Activated naive CD8-positive, alpha-beta T cell treated with anti-CD3 and anti-CD28 coated beads, Interleukin-2, amount 10 ng/mL, durations not matched to agents 7 days and 5 days (primary cell): ENCODE measurements around the gene CCDC182. TPM values are rescaled to one million over a fixed set of nuclear protein-coding genes. Genes with fewer than 3 reads are reported as not detected.

Source experiments
- ATAC-seq: fragments of 150-1000 bp; cut with Tn5 transposase; one replicate; pipeline ENCODE4 v1.10.0; 2021; ENCODE audit warnings: low read depth, moderate library complexity
- POLR2A ChIA-PET: fragments of 350-600 bp; sonication (Branson Sonifier 250); formaldehyde crosslinking; loops from one replicate; lab custom pipeline; 2021; ENCODE audit warnings: antibody characterized with exemption; lab: Charles Lee
- DNase-seq: peaks from one replicate; pipeline ENCODE4 v3.0.0; 2021
- H3K27ac Mint-ChIP-seq: one replicate; pipeline ENCODE4 v1.8.0; 2022; ENCODE audit warnings: mild to moderate bottlenecking, mixed read lengths
- H3K27me3 Mint-ChIP-seq: one replicate; pipeline ENCODE4 v1.8.0; 2022; ENCODE audit warnings: mild to moderate bottlenecking, moderate library complexity, mixed read lengths
- H3K36me3 Mint-ChIP-seq: one replicate; pipeline ENCODE4 v1.8.0; 2021; ENCODE audit warnings: mild to moderate bottlenecking, mixed read lengths
- H3K4me1 Mint-ChIP-seq: one replicate; pipeline ENCODE4 v1.8.0; 2021; ENCODE audit warnings: mixed read lengths
- H3K4me3 Mint-ChIP-seq: one replicate; pipeline ENCODE4 v1.8.0; 2022; ENCODE audit warnings: mild to moderate bottlenecking, moderate library complexity, mixed read lengths
- H3K9me3 Mint-ChIP-seq: one replicate; pipeline ENCODE4 v1.8.0; 2021; ENCODE audit warnings: mixed read lengths
- total RNA-seq, 2 experiments: library from RNA; stranded (reverse); gene quantifications; one replicate each; pipeline ENCODE4 v1.2.3, GENCODE V29; 2021

The CCDC182 gene
- total RNA-seq, 2 experiments from 2014 or later = not detected

DNA sequence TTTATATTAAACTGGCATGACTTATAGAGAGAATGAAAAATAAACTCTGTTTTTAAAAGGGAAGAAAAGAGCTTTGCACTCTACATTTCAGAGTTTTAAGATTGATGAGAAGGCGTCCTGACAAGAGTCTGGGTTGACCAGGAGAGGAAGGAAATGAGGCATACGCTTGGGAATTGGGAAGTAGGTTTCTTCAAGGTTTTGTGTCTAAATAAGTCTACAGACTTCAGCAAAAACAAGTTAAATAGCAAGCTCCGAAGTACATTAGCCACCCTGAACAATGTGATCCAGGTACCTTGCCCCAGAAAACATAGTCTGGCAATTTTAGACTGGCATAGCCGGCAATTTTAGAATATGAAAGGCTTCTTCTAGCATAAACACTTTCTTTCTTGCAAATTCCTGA, 28.5 kb upstream of the CCDC182 start:
- no peaks in the 10 kb centered on the region for H3K36me3 Mint-ChIP-seq
- no peaks in the 10 kb centered on the region for H3K4me1 Mint-ChIP-seq
- POLR2A ChIA-PET = no interaction called here
- no peak overlapping the region for H3K4me3 Mint-ChIP-seq
- ATAC-seq = no peak
- H3K27me3 Mint-ChIP-seq = peaks cover 66% of the 10 kb centered on the region
- no peak for DNase-seq
- H3K9me3 Mint-ChIP-seq = no peaks in the 10 kb centered on the region
- no peak overlapping the region for H3K27ac Mint-ChIP-seq

DNA sequence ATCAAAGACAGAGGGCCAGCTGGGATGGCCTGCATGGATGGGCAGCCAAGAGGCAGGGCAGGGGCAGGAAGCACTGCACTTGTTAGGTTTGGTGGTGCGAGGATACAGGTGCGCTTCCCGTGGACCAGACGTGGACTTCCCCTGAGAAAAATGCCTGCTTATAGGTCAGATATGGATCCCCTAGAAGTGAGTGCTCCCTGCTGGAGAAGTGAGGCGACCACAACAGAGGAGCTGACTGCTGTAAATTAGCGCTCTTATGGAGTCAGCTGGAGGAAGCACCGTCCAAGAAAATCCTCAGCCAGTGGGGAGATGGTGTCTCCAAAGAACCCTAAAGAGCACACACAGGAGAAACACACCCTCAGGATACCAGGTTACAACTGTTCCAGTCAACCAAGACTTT, 27.7 kb upstream of the CCDC182 start:
- no peak for DNase-seq
- no peaks in the 10 kb centered on the region for H3K36me3 Mint-ChIP-seq
- no peak overlapping the region for H3K4me3 Mint-ChIP-seq
- no peaks in the 10 kb centered on the region for H3K4me1 Mint-ChIP-seq
- no peaks in the 10 kb centered on the region for H3K9me3 Mint-ChIP-seq
- no peak for ATAC-seq
- POLR2A ChIA-PET = no interaction called here
- no peak overlapping the region for H3K27ac Mint-ChIP-seq
- peaks cover 68% of the 10 kb centered on the region for H3K27me3 Mint-ChIP-seq

DNA sequence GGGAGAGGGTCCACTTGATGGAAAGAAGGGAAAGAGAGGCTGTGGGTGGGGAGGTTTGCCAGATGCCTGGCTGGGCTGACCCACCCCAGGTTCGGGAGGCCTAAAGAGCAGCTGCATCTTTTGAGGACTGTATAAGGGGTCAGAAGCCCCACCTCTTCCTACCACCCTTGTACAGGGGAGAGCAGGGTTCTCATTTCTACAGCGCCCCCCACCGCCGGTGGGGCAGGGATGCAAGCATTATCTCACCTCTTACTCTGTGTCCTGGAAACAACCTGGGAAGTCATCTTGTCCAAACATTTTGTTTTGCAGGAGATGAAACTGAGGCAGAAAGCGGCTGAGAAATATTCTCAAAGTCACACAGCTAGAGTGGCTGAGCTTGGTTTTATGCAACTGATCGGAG, 22.5 kb upstream of the CCDC182 start:
- Mint-ChIP-seq H3K27ac (no peak overlapping the region), H3K4me1 (no peaks in the 10 kb centered on the region), H3K4me3 (no peak overlapping the region), H3K27me3 (peaks cover 50% of the 10 kb centered on the region), H3K36me3 (no peaks in the 10 kb centered on the region), H3K9me3 (no peaks in the 10 kb centered on the region)
- ATAC-seq (no peak), DNase-seq (no peak)
- POLR2A ChIA-PET = no interaction called here

DNA sequence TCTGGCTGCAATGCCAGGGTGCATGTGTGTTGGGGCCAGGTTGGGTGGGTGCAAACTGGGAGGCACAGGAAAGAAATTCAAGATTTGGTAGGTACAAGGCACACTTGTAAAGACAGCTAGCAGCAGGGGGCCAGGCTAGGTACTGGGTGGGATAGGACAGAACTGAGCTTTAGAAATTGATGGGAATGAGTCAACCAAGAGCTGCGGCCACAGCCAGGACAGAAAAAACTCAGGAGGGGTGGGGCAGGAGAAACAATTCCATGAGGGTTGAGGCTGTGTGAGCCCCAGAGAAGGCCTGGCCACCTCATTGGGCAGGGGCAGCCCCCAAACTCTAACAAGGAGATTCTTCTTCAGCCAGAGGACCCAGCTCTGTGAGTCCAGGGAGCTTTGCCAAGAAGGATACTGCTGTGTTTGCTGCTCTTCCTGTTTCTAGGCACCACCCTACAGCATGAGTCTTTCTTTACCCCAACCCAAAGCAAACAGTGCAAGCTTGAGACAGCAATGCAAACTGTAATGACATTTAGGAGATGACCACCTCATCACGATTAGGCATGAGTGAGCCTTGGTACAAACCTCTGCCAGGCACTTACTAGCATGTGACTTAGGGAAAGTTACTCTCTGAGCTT, 21.3 kb upstream of the CCDC182 start:
- no peak for ATAC-seq
- Mint-ChIP-seq H3K36me3 (no peaks in the 10 kb centered on the region), H3K27ac (no peak overlapping the region), H3K27me3 (peaks cover 49% of the 10 kb centered on the region), H3K4me1 (no peaks in the 10 kb centered on the region), H3K4me3 (no peak overlapping the region), H3K9me3 (no peaks in the 10 kb centered on the region)
- POLR2A ChIA-PET = no interaction called here
- no peak for DNase-seq

GRCh38 chr17:57762452-57763395, 17.6 kb upstream of the CCDC182 start:
- no peak for ATAC-seq
- no peaks in the 10 kb centered on the region for H3K9me3 Mint-ChIP-seq
- no peak for DNase-seq
- peaks cover 25% of the 10 kb centered on the region for H3K27me3 Mint-ChIP-seq
- POLR2A ChIA-PET = no interaction called here
- H3K4me1 Mint-ChIP-seq = no peaks in the 10 kb centered on the region
- H3K27ac Mint-ChIP-seq = no peak overlapping the region
- no peak overlapping the region for H3K4me3 Mint-ChIP-seq
- no peaks in the 10 kb centered on the region for H3K36me3 Mint-ChIP-seq

DNA sequence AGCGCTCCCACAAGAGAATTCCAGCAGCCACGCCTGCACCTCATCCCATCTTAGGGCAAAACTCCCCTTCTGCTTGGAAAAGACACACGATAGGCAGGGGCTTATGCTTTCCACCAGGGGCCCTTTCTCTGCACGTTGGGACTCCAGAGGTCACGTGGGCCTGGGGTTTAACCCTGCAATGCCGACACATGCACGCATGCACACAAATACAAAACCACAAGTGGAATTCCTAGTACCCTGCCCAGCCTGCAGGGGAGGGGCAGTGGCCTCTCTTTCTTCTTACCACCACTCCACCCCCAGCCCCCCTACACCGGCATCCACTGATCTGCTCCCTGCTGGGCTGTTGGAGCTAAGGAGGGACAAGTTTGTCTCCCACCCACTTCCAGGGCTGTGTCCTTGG, 16.8 kb upstream of the CCDC182 start:
- Mint-ChIP-seq H3K27me3 (peaks cover 18% of the 10 kb centered on the region), H3K27ac (no peak overlapping the region), H3K9me3 (no peaks in the 10 kb centered on the region), H3K4me3 (no peak overlapping the region), H3K36me3 (no peaks in the 10 kb centered on the region), H3K4me1 (no peaks in the 10 kb centered on the region)
- ATAC-seq (no peak), DNase-seq (no peak)
- POLR2A ChIA-PET = no interaction called here

GRCh38 chr17:57760046-57760445, 14.9 kb upstream of the CCDC182 start:
- Mint-ChIP-seq H3K9me3 (no peaks in the 10 kb centered on the region), H3K27ac (no peak overlapping the region), H3K4me1 (no peaks in the 10 kb centered on the region), H3K36me3 (no peaks in the 10 kb centered on the region), H3K27me3 (peaks cover 16% of the 10 kb centered on the region), H3K4me3 (no peak overlapping the region)
- POLR2A ChIA-PET = no interaction called here
- no peak for DNase-seq
- ATAC-seq = no peak

DNA sequence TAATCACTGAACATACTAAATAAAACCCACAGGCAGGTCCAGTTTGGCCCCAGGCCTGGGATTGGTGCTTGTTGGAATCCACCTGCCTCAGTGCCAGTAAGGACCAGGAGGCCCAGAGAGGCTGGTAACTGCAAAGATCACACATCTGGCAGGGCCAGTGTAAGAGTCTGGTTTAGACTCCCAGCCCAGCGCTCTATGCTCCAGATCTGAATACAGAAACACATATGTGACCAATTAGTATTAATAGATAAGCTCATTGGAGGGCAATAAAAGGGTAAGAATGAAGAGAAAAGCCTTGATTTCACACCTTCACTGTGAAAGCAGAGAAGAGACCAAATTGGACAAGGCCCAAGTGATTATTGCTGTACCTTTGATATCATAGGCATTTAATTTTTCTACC, 13.6 kb upstream of the CCDC182 start:
- ATAC-seq (no peak), DNase-seq (no peak)
- Mint-ChIP-seq H3K4me1 (no peaks in the 10 kb centered on the region), H3K36me3 (no peaks in the 10 kb centered on the region), H3K4me3 (no peak overlapping the region), H3K9me3 (no peaks in the 10 kb centered on the region), H3K27me3 (peaks cover 13% of the 10 kb centered on the region), H3K27ac (no peak overlapping the region)
- POLR2A ChIA-PET = no interaction called here

DNA sequence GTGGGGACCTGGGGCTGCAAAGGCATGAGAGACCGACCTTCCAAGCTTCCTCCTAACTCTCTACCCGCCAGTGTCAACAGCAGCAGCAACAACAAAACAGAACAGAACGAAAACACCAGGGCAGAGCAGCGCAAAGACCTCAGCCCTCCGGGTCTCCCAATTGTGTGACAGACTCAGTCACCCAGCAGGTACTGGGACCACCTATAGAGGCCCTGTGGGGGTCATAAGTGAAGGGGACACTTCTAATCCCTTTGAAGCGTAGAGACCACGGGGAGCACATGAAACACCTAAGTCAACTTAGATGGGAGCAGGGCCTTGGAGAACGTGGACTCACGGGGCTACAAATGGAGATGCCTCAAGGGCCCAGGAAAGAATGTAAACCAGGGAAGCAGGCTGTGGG, 12.6 kb upstream of the CCDC182 start:
- Mint-ChIP-seq H3K27ac (no peak overlapping the region), H3K4me1 (no peaks in the 10 kb centered on the region), H3K36me3 (no peaks in the 10 kb centered on the region), H3K4me3 (no peak overlapping the region), H3K27me3 (peaks cover 13% of the 10 kb centered on the region), H3K9me3 (no peaks in the 10 kb centered on the region)
- no peak for ATAC-seq
- DNase-seq = no peak
- POLR2A ChIA-PET = no interaction called here

GRCh38 chr17:57756951-57757350, 11.9 kb upstream of the CCDC182 start:
- no peak overlapping the region for H3K27ac Mint-ChIP-seq
- no peaks in the 10 kb centered on the region for H3K36me3 Mint-ChIP-seq
- DNase-seq (no peak), ATAC-seq (no peak)
- no peaks in the 10 kb centered on the region for H3K9me3 Mint-ChIP-seq
- peaks cover 11% of the 10 kb centered on the region for H3K27me3 Mint-ChIP-seq
- POLR2A ChIA-PET = interaction anchor here (0.7 kb wide), 1 partner anchor 15 kb away, joined by 5 read pairs; no protein-coding TSS in a partner anchor
- H3K4me1 Mint-ChIP-seq = no peaks in the 10 kb centered on the region
- H3K4me3 Mint-ChIP-seq = no peak overlapping the region

- Mint-ChIP-seq H3K27ac (no peak overlapping the region), H3K4me3 (no peak overlapping the region), H3K9me3 (no peaks in the 10 kb centered on the region), H3K4me1 (peaks cover 3% of the 10 kb centered on the region), H3K36me3 (no peaks in the 10 kb centered on the region), H3K27me3 (peaks cover 4% of the 10 kb centered on the region)
- no peak for ATAC-seq
- POLR2A ChIA-PET = no interaction called here
- DNase-seq = no peak
Observed at GRCh38 chr17:57755480-57756070, 10.5 kb upstream of the CCDC182 start.

DNA sequence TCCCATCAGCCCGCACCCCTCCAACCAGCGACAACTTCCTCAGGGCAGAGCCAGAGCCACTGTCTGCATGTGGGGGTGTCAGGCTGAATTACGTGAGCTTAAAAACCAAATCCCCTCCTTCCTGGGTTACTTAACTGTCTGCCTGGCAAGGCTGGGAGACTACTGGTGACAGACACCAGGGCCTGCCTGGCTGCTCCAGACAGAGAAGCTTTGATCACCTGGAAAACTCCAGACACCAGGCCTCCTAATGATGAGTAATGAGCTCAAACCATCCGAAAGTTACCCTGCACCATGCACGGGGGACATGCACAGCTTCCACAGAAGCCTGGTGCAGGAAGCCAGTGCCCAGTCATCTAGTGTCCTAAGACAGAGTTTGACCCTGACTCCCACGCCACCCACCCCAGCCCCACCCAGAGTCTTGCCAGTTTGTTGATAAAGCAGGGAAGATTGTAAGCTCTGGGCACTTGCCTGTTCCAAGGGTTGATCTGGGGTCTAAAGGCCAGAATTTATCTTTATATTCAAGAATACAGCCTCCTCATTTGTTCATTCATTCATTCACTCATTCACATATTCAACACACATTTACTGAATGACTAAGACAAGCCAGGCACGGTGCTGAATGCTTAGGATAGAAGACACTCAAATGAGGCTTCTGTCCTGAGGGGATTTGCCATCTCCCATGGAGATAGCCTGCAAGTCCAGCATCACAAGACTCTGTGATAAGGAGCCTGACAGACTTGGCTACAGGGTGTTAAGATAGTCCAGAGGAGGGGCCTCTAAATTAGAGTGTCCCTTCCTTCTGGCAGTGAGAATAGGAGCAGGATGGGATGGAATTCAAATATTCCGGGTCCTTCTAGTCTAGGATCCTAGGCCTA, 7.2 kb upstream of the CCDC182 start:
- POLR2A ChIA-PET = no interaction called here
- ATAC-seq = no peak
- H3K4me3 Mint-ChIP-seq = no peak overlapping the region
- H3K4me1 Mint-ChIP-seq = peaks cover 19% of the 10 kb centered on the region
- H3K9me3 Mint-ChIP-seq = no peaks in the 10 kb centered on the region
- DNase-seq = no peak
- no peaks in the 10 kb centered on the region for H3K27me3 Mint-ChIP-seq
- no peak overlapping the region for H3K27ac Mint-ChIP-seq
- H3K36me3 Mint-ChIP-seq = peaks cover 2% of the 10 kb centered on the region

- no peaks in the 10 kb centered on the region for H3K9me3 Mint-ChIP-seq
- no peak for DNase-seq
- ATAC-seq = no peak
- POLR2A ChIA-PET = no interaction called here
- H3K36me3 Mint-ChIP-seq = peaks cover 2% of the 10 kb centered on the region
- no peak overlapping the region for H3K4me3 Mint-ChIP-seq
- no peak overlapping the region for H3K27ac Mint-ChIP-seq
- peaks cover 19% of the 10 kb centered on the region for H3K4me1 Mint-ChIP-seq
- no peaks in the 10 kb centered on the region for H3K27me3 Mint-ChIP-seq
Observed at GRCh38 chr17:57751348-57751971, 6.4 kb upstream of the CCDC182 start.
